HK-2 (cell line): ENCODE measurements around the gene RNF32.

Experiments
- DNase-seq: peaks from one replicate; pipeline ENCODE4 v3.0.0-alpha.2; 2018; ENCODE audit not compliant: unreplicated experiment

RNF32 gene

GRCh38 chr7:156640257-156640948, at the start of gene RNF32:
TSS of gene RNF32 (plus strand) at chr7:156640774. CDS start at chr7:156643878, 3,104 bp downstream.
- DNase-seq: peak; percentile 100

GRCh38 chr7:156592155-156592884, 48.3 kb upstream of the RNF32 start:
- DNase-seq: no peak

- DNase-seq: no peak
These were observed 46.1 kb upstream of the RNF32 start for GRCh38 chr7:156594283-156595080.

GRCh38 chr7:156600496-156600895, 40.1 kb upstream of the RNF32 start:
- DNase-seq: no peak

GRCh38 chr7:156602283-156602682, 38.3 kb upstream of the RNF32 start:
- DNase-seq: peak; percentile 21

- DNase-seq: no peak
These were observed 37.6 kb upstream of the RNF32 start for GRCh38 chr7:156603011-156603410.

- no peak for DNase-seq
These were observed 36.9 kb upstream of the RNF32 start for GRCh38 chr7:156603629-156604028.

- no peak for DNase-seq
These were observed 36.3 kb upstream of the RNF32 start for GRCh38 chr7:156604311-156604710.

- DNase-seq: no peak
These were observed 35.5 kb upstream of the RNF32 start for GRCh38 chr7:156604836-156605695.

GRCh38 chr7:156606135-156606534, 34.4 kb upstream of the RNF32 start:
- no peak for DNase-seq

- DNase-seq: no peak
These were observed 33.8 kb upstream of the RNF32 start for GRCh38 chr7:156606691-156607331.

GRCh38 chr7:156607332-156608172, 33.0 kb upstream of the RNF32 start:
- DNase-seq: no peak

- DNase-seq: no peak
These were observed 32.4 kb upstream of the RNF32 start for GRCh38 chr7:156608173-156608478.

- DNase-seq: no peak
These were observed 31.3 kb upstream of the RNF32 start for GRCh38 chr7:156609010-156609877.

- DNase-seq: no peak
These were observed 30.4 kb upstream of the RNF32 start for GRCh38 chr7:156610130-156610529.

GRCh38 chr7:156610601-156611000, 30.0 kb upstream of the RNF32 start:
- no peak for DNase-seq

- DNase-seq: no peak
These were observed 29.3 kb upstream of the RNF32 start for GRCh38 chr7:156611014-156612010.

- DNase-seq: no peak
These were observed 27.6 kb upstream of the RNF32 start for GRCh38 chr7:156612930-156613329.
